H1 (cell line): ENCODE results near the gene MTMR10. TPM values are rescaled to one million over a fixed set of nuclear protein-coding genes. Genes with fewer than 3 reads are reported as not detected.

ENCODE experiments used
- CTCF ChIA-PET: fragments of 300-600 bp; sonication (Branson Sonifier 250); formaldehyde crosslinking; loops from one replicate; lab custom pipeline; 2021; ENCODE audit not compliant: partially characterized antibody; lab: Charles Lee
- POLR2A ChIA-PET: fragments of 300-600 bp; sonication (Branson Sonifier 250); formaldehyde crosslinking; loops from one replicate; lab custom pipeline; 2021; ENCODE audit warnings: inconsistent platforms; ENCODE audit not compliant: partially characterized antibody; lab: Charles Lee
- DNase-seq, 2 experiments: peaks; one replicate each; pipeline versions ENCODE4 v3.0.0 to v3.0.0-alpha.2; 2010 to 2022; ENCODE audit warnings: low spot score in 2 of 2, low read depth in 1 of 2, mixed read lengths in 1 of 2
- FAIRE-seq: peaks from 2 replicates; lab custom pipeline; 2011; peaks lifted over from hg19 to GRCh38; lab: Jason Lieb, UNC
- H2AFZ ChIP-seq: 2 replicates; pipeline ENCODE4 v1.8.1; 2012; ENCODE audit warnings: low read length, inconsistent platforms
- H2AK5ac ChIP-seq: 2 replicates; pipeline ENCODE4 v1.6.1; 2013; ENCODE audit warnings: low read depth, low read length
- H2BK120ac ChIP-seq: replicated peaks from 2 replicates; pipeline ENCODE3; 2013; ENCODE audit warnings: low read depth, low read length, inconsistent platforms
- H2BK12ac ChIP-seq: 2 replicates; pipeline ENCODE4 v1.6.1; 2013; ENCODE audit warnings: low read depth, low read length
- H2BK15ac ChIP-seq: 2 replicates; pipeline ENCODE4 v1.6.1; 2013; ENCODE audit warnings: low read length
- H2BK20ac ChIP-seq: 2 replicates; pipeline ENCODE4 v1.6.1; 2013; ENCODE audit warnings: low read length
- H2BK5ac ChIP-seq: 2 replicates; pipeline ENCODE4 v1.6.1; 2013; ENCODE audit warnings: low read depth, low read length
- H3K14ac ChIP-seq: 2 replicates; pipeline ENCODE4 v1.6.1; 2013; ENCODE audit warnings: inconsistent platforms; ENCODE audit not compliant: insufficient read length
- H3K18ac ChIP-seq: 2 replicates; pipeline ENCODE4 v1.6.1; 2013; ENCODE audit warnings: low read length; ENCODE audit errors: extremely low read depth
- H3K23ac ChIP-seq: 2 replicates; pipeline ENCODE4 v1.6.1; 2013; ENCODE audit warnings: inconsistent platforms; ENCODE audit not compliant: insufficient read length
- H3K23me2 ChIP-seq: 2 replicates; pipeline ENCODE4 v1.6.1; 2013; ENCODE audit warnings: low read depth, low read length
- H3K27ac ChIP-seq: 2 replicates; pipeline ENCODE4 v1.6.1; 2011; ENCODE audit warnings: low read depth, low read length, inconsistent platforms
- H3K27me3 ChIP-seq, 4 experiments: replicated peaks in 1 of 4; 1 replicate in 1 of 4; 2 replicates in 3 of 4; pipeline versions ENCODE4 v1.6.1 to v1.8.1; 2011 to 2013; ENCODE audit warnings: low read length in 3 of 4, mild to moderate bottlenecking in 3 of 4, inconsistent platforms in 2 of 4, mixed read lengths in 2 of 4, moderate library complexity in 1 of 4; ENCODE audit not compliant: control insufficient read depth in 3 of 4, insufficient read depth in 3 of 4; ENCODE audit errors: extremely low read depth in 1 of 4
- H3K36me3 ChIP-seq, 4 experiments: 2 replicates each; pipeline versions ENCODE4 v1.6.1 to v1.8.1; 2011 to 2013; ENCODE audit warnings: mild to moderate bottlenecking in 4 of 4, low read length in 3 of 4, moderate library complexity in 2 of 4, control low read depth in 1 of 4, inconsistent platforms in 1 of 4; ENCODE audit not compliant: insufficient read depth in 4 of 4, control insufficient read depth in 2 of 4
- H3K4ac ChIP-seq: replicated peaks from 2 replicates; pipeline ENCODE3; 2013; ENCODE audit warnings: low read length, low read depth, mixed read lengths, inconsistent platforms; ENCODE audit not compliant: insufficient read length
- H3K4me1 ChIP-seq, 4 experiments: replicated peaks in 1 of 4; 1 replicate in 1 of 4; 2 replicates in 3 of 4; pipeline versions ENCODE4 v1.6.1 to v1.8.1; 2011 to 2013; ENCODE audit warnings: low read length in 3 of 4, inconsistent platforms in 2 of 4, mixed read lengths in 1 of 4; ENCODE audit not compliant: insufficient read depth in 4 of 4, control insufficient read depth in 3 of 4
- H3K4me2 ChIP-seq, 2 experiments: 2 replicates each; pipeline versions ENCODE4 v1.6.1 to v1.8.1; 2011 to 2013; ENCODE audit warnings: low read depth in 2 of 2, low read length in 2 of 2, control low read depth in 1 of 2, inconsistent platforms in 1 of 2, mild to moderate bottlenecking in 1 of 2; ENCODE audit not compliant: insufficient read depth in 1 of 2
- H3K4me3 ChIP-seq, 4 experiments: fragments of 200-600, 300-600 bp in 1 of 4; sonication (generic), shearing (Covaris generic), sonication (Bioruptor Twin) in 1 of 4; 2 replicates each; pipeline versions ENCODE4 v1.5.1 to v1.8.1; 2011 to 2016; ENCODE audit warnings: low read length in 4 of 4, low read depth in 3 of 4, control low read depth in 2 of 4, inconsistent platforms in 2 of 4, mild to moderate bottlenecking in 2 of 4, mixed read lengths in 1 of 4, moderate library complexity in 1 of 4; ENCODE audit not compliant: insufficient read depth in 2 of 4; ENCODE audit errors: extremely low read depth in 1 of 4
- H3K56ac ChIP-seq: replicated peaks from 2 replicates; pipeline ENCODE3; 2013; ENCODE audit warnings: low read depth, mild to moderate bottlenecking, mixed read lengths, low read length, inconsistent platforms; ENCODE audit not compliant: insufficient read length
- H3K79me1 ChIP-seq: 2 replicates; pipeline ENCODE4 v1.6.1; 2013; ENCODE audit warnings: low read depth, low read length, control low read depth
- H3K79me2 ChIP-seq, 2 experiments: 2 replicates each; pipeline versions ENCODE4 v1.6.1 to v1.8.1; 2012 to 2013; ENCODE audit warnings: low read length in 2 of 2, mild to moderate bottlenecking in 2 of 2, inconsistent platforms in 1 of 2; ENCODE audit not compliant: insufficient read depth in 2 of 2, control insufficient read depth in 1 of 2
- H3K9ac ChIP-seq, 4 experiments: replicated peaks in 1 of 4; 1 replicate in 1 of 4; 2 replicates in 3 of 4; pipeline versions ENCODE4 v1.6.1 to v1.8.1; 2011 to 2013; ENCODE audit warnings: low read depth in 3 of 4, low read length in 3 of 4, control low read depth in 2 of 4, mild to moderate bottlenecking in 2 of 4, moderate library complexity in 2 of 4, inconsistent platforms in 1 of 4; ENCODE audit errors: extremely low read depth in 1 of 4
- H3K9me3 ChIP-seq, 2 experiments: 2 replicates each; pipeline versions ENCODE4 v1.6.1 to v1.8.1; 2012 to 2013; ENCODE audit warnings: mild to moderate bottlenecking in 2 of 2, moderate library complexity in 2 of 2, control low read depth in 1 of 2, inconsistent platforms in 1 of 2, low read depth in 1 of 2, low read length in 1 of 2, mixed read lengths in 1 of 2; ENCODE audit not compliant: insufficient read depth in 2 of 2
- H4K20me1 ChIP-seq, 2 experiments: replicated peaks in 1 of 2; 2 replicates each; pipeline versions ENCODE3 to v1.8.1; 2011 to 2013; ENCODE audit warnings: inconsistent platforms in 2 of 2, low read length in 2 of 2, mild to moderate bottlenecking in 1 of 2; ENCODE audit not compliant: insufficient read depth in 2 of 2, control insufficient read depth in 1 of 2
- H4K5ac ChIP-seq: 2 replicates; pipeline ENCODE4 v1.6.1; 2013; ENCODE audit warnings: low read length, low read depth, mixed read lengths, inconsistent platforms; ENCODE audit not compliant: insufficient read length
- H4K8ac ChIP-seq: 2 replicates; pipeline ENCODE4 v1.8.0; 2013; ENCODE audit warnings: mild to moderate bottlenecking, moderate library complexity, low read length, inconsistent platforms; ENCODE audit not compliant: insufficient read depth; ENCODE audit errors: extremely low read depth
- H4K91ac ChIP-seq: replicated peaks from 2 replicates; pipeline ENCODE3; 2013; ENCODE audit warnings: low read length, mixed read lengths, inconsistent platforms; ENCODE audit not compliant: insufficient read length
- HDAC2 ChIP-seq, 2 experiments: fragments of 300-600 bp in 1 of 2; sonication (generic) in 1 of 2; IDR thresholded peaks; 2 replicates each; pipeline ENCODE4 v1.6.1; 2011 to 2012; ENCODE audit warnings: low read depth in 2 of 2, low read length in 2 of 2, mild to moderate bottlenecking in 2 of 2, moderate library complexity in 2 of 2, borderline replicate concordance in 1 of 2, inconsistent platforms in 1 of 2
- KDM4A ChIP-seq: IDR thresholded peaks from one replicate; pipeline ENCODE4 v1.7.1; 2012; ENCODE audit warnings: low read depth, mild to moderate bottlenecking, moderate library complexity, low read length, inconsistent platforms; ENCODE audit not compliant: severe bottlenecking
- MAFK ChIP-seq: IDR thresholded peaks from 2 replicates; pipeline ENCODE4 v1.6.1; 2012; ENCODE audit warnings: low read depth, mild to moderate bottlenecking, improper control_type of control experiment, low read length
- POLR2A ChIP-seq, 2 experiments: IDR thresholded peaks; 1 replicate in 1 of 2; 2 replicates in 1 of 2; pipeline ENCODE4 v1.6.1; 2011; ENCODE audit warnings: low read depth in 2 of 2, low read length in 2 of 2, mild to moderate bottlenecking in 2 of 2; ENCODE audit errors: control extremely low read depth in 1 of 2
- POLR2AphosphoS5 ChIP-seq: IDR thresholded peaks from 2 replicates; pipeline ENCODE4 v1.6.1; 2011; ENCODE audit warnings: low read depth, low read length
- SAP30 ChIP-seq: fragments of 300-600 bp; sonication (generic); IDR thresholded peaks from 2 replicates; pipeline ENCODE4 v1.7.1; 2012; ENCODE audit warnings: low read length, moderate library complexity, mild to moderate bottlenecking, inconsistent platforms; ENCODE audit not compliant: insufficient read depth, insufficient replicate concordance
- SIRT6 ChIP-seq: IDR thresholded peaks from one replicate; pipeline ENCODE4 v1.7.1; 2012; ENCODE audit warnings: low read length, inconsistent platforms
- SP1 ChIP-seq: IDR thresholded peaks from 2 replicates; pipeline ENCODE4 v1.6.1; 2011; ENCODE audit warnings: low read depth, low read length
- SRF ChIP-seq: IDR thresholded peaks from 2 replicates; pipeline ENCODE4 v1.6.1; 2011; ENCODE audit warnings: mild to moderate bottlenecking, low read depth, low read length, moderate library complexity
- TAF7 ChIP-seq: optimal IDR thresholded peaks from 2 replicates; pipeline ENCODE3; 2011; ENCODE audit warnings: low read depth, mild to moderate bottlenecking, inconsistent platforms, low read length, moderate library complexity, borderline replicate concordance
- WGBS, 2 experiments: shearing (Covaris generic) in 1 of 2; methylation state at CpG; one replicate each; pipeline versions ENCODE4 v1.1.6 to v1.1.7; 2013 to 2015; ENCODE audit warnings: low lambda C conversion rate in 2 of 2, mixed read lengths in 2 of 2, inconsistent platforms in 1 of 2, low coverage in 1 of 2, missing lambda C conversion rate in 1 of 2; ENCODE audit not compliant: insufficient replicate concordance in 2 of 2, insufficient coverage in 1 of 2, insufficient read length in 1 of 2; ENCODE audit errors: extremely low coverage in 1 of 2, missing lambda C conversion rate in 1 of 2; 5-methylcytosine and 5-hydroxymethylcytosine counted together
- polyA plus RNA-seq, 7 experiments: library from polyadenylated mRNA; depleted of rRNA in 3 of 7; stranded (reverse) in 5 of 7; unstranded in 2 of 7; fragments of >200 nt in 5 of 7; fragments of 200-250 nt in 2 of 7; gene quantifications; 1 replicate in 5 of 7; 2 replicates in 1 of 7; 4 replicates in 1 of 7; pipeline versions ENCODE4 v1.2.1 to v1.2.3, GENCODE V29; 2011 to 2013; ENCODE audit warnings: missing spikeins in 2 of 7, mixed read lengths in 2 of 7
- total RNA-seq: library from RNA; stranded (reverse); fragmentation: NEBNext Ultra II Directional; extraction: Animal tissue kit (Norgen Biotek cat#: 25700); gene quantifications from 2 replicates; pipeline ENCODE4 v1.2.1, GENCODE V29; 2021
- TF ChIP-seq, protein P1 (sequence below): IDR thresholded peaks from 2 replicates; pipeline ENCODE4 v1.6.1; 2012; ENCODE audit warnings: inconsistent platforms

Gene MTMR10
- total and polyA plus RNA-seq, 2 of the 8 experiments (the other 6 are each of a cell fraction or from before 2014, with no cell fraction given) = 3.8 to 13.1 TPM

- Histone ChIP-seq H3K4me2 (peak within 1 kb of the TSS; percentile 67 to 76), H2AFZ (peak within 1 kb of the TSS; percentile 27), H3K14ac (no peak within 1 kb of the TSS), H3K4me3 (peak within 1 kb of the TSS; percentile 66 to 76 (median 76)), H3K4ac (no peak within 1 kb of the TSS), H3K23ac (no peak within 1 kb of the TSS), H3K23me2 (0 out of 2 replicates have a peak, but pooled peaks cover 3% of the 10 kb centered on the region), H2BK5ac (peak within 1 kb of the TSS; percentile 45; the same call in 1 of the 2 replicates), H2BK12ac (no peak within 1 kb of the TSS), H2BK15ac (no peak within 1 kb of the TSS), H4K5ac (peak within 1 kb of the TSS; percentile 38), H3K56ac (no peak within 1 kb of the TSS), H4K20me1 (no peaks in the 10 kb centered on the region), H3K79me1 (no peaks in the 10 kb centered on the region; the same call in 1 of the 2 replicates), H3K9me3 (no peaks in the 10 kb centered on the region), H4K8ac (peak within 1 kb of the TSS; percentile 91; the same call in 1 of the 2 replicates), H2BK120ac (no peak within 1 kb of the TSS), H4K91ac (no peak within 1 kb of the TSS), H2AK5ac (no peak within 1 kb of the TSS), H3K27me3 (no peaks in the 10 kb centered on the region), H2BK20ac (no peak within 1 kb of the TSS), H3K27ac (no peak within 1 kb of the TSS; the same call in 1 of the 2 replicates), H3K18ac (peak within 1 kb of the TSS; percentile 42; the same call in 1 of the 2 replicates), H3K4me1 (peaks cover 0 to 2% (median 0%) of the 10 kb centered on the region in 4 experiments; a peak in 1 of 7 replicates), H3K9ac (peak within 1 kb of the TSS; percentile 53 to 70 (median 61)), H3K79me2 (no peaks in the 10 kb centered on the region; a peak in 1 of 4 replicates), H3K36me3 (peaks cover 0 to 7% (median under 1%) of the 10 kb centered on the region in 4 experiments; a peak in 4 of 8 replicates)
- DNase-seq = peak in 1 of 2 experiments; percentile 84
- no peak for FAIRE-seq
- WGBS, 2 experiments = 2% methylated on average over 40 of the region's 65 CpGs; no CpG with 5 or more reads in 1 of the 2 experiments
- CTCF ChIA-PET = interaction anchor here (1.0 to 2.0 kb wide), 5 partner anchors 8 to 226 kb away, joined by 4 to 7 read pairs (median 6); no protein-coding TSS in a partner anchor
- POLR2A ChIA-PET = interaction anchor here (0.9 to 1.8 kb wide), 5 partner anchors 9 to 121 kb away, joined by 3 to 7 read pairs (median 7); no protein-coding TSS in a partner anchor
- TF ChIP-seq POLR2AphosphoS5 = peak; percentile 35; the same call in 1 of the 2 replicates
- TF ChIP-seq SAP30 = no peak
- no peak for TF ChIP-seq SIRT6
- peak; percentile 36 to 48; a peak in 2 of 4 replicates for TF ChIP-seq HDAC2 (IDR thresholded peaks at IDR 0.05; ENCODE audit: borderline replicate concordance in 1 of 2, low read depth in 2 of 2, low read length in 2 of 2)
- TF ChIP-seq MAFK = no peak
- no peak for TF ChIP-seq SP1
- TF ChIP-seq KDM4A = peak; percentile 94
- peak; percentile 94 for TF ChIP-seq SRF
- TF ChIP-seq, protein P1, sequence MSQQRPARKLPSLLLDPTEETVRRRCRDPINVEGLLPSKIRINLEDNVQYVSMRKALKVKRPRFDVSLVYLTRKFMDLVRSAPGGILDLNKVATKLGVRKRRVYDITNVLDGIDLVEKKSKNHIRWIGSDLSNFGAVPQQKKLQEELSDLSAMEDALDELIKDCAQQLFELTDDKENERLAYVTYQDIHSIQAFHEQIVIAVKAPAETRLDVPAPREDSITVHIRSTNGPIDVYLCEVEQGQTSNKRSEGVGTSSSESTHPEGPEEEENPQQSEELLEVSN = peak; percentile 77
- peak; percentile 2 for TF ChIP-seq TAF7
- peak in 1 of 2 experiments; percentile 65; a peak in 2 of 3 replicates for TF ChIP-seq POLR2A (IDR thresholded peaks at IDR 0.05; ENCODE audit: control extremely low read depth in 1 of 2, low read depth in 2 of 2, low read length in 2 of 2)
These were observed 87.8 kb downstream of the MTMR10 start, which contains the start of gene FAN1 for GRCh38 chr15:30903497-30904187. TSS of gene FAN1 (plus strand) at chr15:30903915. CDS start at chr15:30904664, 749 bp downstream.
